ENCODE data around the gene ADAD1. TPM values are rescaled to one million over a fixed set of nuclear protein-coding genes. Genes with fewer than 3 reads are reported as not detected.

ADAD1 gene
- total RNA-seq, 1 experiment from 2014 or later: not detected

DNA sequence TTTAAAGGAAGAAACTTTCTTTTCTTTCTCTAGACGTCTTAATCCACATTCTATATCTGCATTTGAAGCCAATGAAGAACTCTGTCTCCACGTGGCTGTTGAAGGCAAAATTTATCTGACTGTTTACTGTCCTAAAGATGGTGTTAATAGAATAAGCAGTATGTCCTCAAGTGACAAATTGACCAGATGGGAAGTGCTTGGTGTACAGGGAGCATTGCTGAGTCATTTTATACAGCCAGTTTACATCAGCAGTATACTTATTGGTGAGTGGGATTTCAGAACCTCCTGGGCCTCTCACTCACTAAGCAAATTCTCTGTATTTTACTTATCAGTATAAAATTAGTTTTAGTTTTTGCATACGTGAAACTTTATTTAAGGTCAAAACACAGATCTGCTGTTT lies 33.7 kb downstream of the ADAD1 start:
- no peaks in the 10 kb centered on the region for H3K27me3 ChIP-seq (ENCODE audit: insufficient read depth, low read length)
- H3K79me1 ChIP-seq (ENCODE audit: insufficient read depth, low read depth, low read length, poor library complexity, severe bottlenecking): no peaks in the 10 kb centered on the region
- no peak overlapping the region for H4K5ac ChIP-seq (ENCODE audit: insufficient read length, low read depth, low read length)
- no peak overlapping the region for H2BK5ac ChIP-seq (ENCODE audit: insufficient read length, low read length)
- no peak for DNase-seq
- Mint-ChIP-seq H3K27me3 (ENCODE audit: low read depth) (no peaks in the 10 kb centered on the region), H3K9me3 (no peaks in the 10 kb centered on the region), H3K27ac (no peak overlapping the region; a peak in 1 of 7 replicates), H3K4me1 (peaks cover 0 to 2% of the 10 kb centered on the region in 2 experiments; a peak in 1 of 4 replicates), H3K36me3 (ENCODE audit: insufficient read depth in 1 of 3, low read depth in 3 of 3) (no peaks in the 10 kb centered on the region), H3K4me3 (no peak overlapping the region)
- H3K4ac ChIP-seq (ENCODE audit: low read depth, low read length): no peak overlapping the region
- H2BK20ac ChIP-seq (ENCODE audit: low read depth, low read length, poor library complexity, severe bottlenecking): no peak overlapping the region
- no CpG with 5 or more reads among the region's 3 CpGs for WGBS (ENCODE audit: extremely low coverage, insufficient read length, low lambda C conversion rate)
- H3K4me1 ChIP-seq (ENCODE audit: insufficient read depth, low read length): no peaks in the 10 kb centered on the region
- H3K27ac ChIP-seq (ENCODE audit: insufficient read length, low read depth, low read length): no peak overlapping the region
- H2AK5ac ChIP-seq (ENCODE audit: insufficient read length, low read length): no peak overlapping the region
- H2BK12ac ChIP-seq (ENCODE audit: insufficient read length, low read depth, low read length): no peak overlapping the region
- no peak overlapping the region for H3K23ac ChIP-seq (ENCODE audit: insufficient read length, low read depth, low read length)
- no peak overlapping the region for H3K9ac ChIP-seq (ENCODE audit: extremely low read depth, insufficient read length, low read length)
- no peak overlapping the region for H2BK120ac ChIP-seq (ENCODE audit: low read depth, low read length, poor library complexity, severe bottlenecking)
- H4K20me1 ChIP-seq (ENCODE audit: control insufficient read depth, insufficient read depth, insufficient read length): no peaks in the 10 kb centered on the region
- H3T11ph ChIP-seq (ENCODE audit: low read length): no peak overlapping the region
- no peak overlapping the region for H2BK15ac ChIP-seq (ENCODE audit: low read depth, low read length)
- H3K14ac ChIP-seq (ENCODE audit: insufficient read depth, low read length): no peak overlapping the region
- H3K9me3 ChIP-seq (ENCODE audit: control insufficient read depth, low read depth, low read length): no peaks in the 10 kb centered on the region
- no peak overlapping the region for H4K8ac ChIP-seq (replicated peaks; ENCODE audit: insufficient read length, low read depth, low read length)
- H3K23me2 ChIP-seq (ENCODE audit: insufficient read length, low read depth, low read length, poor library complexity, severe bottlenecking): no peaks in the 10 kb centered on the region
- H3K18ac ChIP-seq (ENCODE audit: insufficient read length, low read depth, low read length): no peak overlapping the region
- H2AFZ ChIP-seq (ENCODE audit: low read length): no peak overlapping the region
- H4K91ac ChIP-seq (ENCODE audit: insufficient read length, low read depth, low read length): no peak overlapping the region
- no peaks in the 10 kb centered on the region for H3K79me2 ChIP-seq (ENCODE audit: insufficient read depth, low read length)
- TF ChIP-seq, protein P1, sequence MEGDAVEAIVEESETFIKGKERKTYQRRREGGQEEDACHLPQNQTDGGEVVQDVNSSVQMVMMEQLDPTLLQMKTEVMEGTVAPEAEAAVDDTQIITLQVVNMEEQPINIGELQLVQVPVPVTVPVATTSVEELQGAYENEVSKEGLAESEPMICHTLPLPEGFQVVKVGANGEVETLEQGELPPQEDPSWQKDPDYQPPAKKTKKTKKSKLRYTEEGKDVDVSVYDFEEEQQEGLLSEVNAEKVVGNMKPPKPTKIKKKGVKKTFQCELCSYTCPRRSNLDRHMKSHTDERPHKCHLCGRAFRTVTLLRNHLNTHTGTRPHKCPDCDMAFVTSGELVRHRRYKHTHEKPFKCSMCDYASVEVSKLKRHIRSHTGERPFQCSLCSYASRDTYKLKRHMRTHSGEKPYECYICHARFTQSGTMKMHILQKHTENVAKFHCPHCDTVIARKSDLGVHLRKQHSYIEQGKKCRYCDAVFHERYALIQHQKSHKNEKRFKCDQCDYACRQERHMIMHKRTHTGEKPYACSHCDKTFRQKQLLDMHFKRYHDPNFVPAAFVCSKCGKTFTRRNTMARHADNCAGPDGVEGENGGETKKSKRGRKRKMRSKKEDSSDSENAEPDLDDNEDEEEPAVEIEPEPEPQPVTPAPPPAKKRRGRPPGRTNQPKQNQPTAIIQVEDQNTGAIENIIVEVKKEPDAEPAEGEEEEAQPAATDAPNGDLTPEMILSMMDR (conservative IDR thresholded peaks at IDR 0.05): no peak
- H3K56ac ChIP-seq (ENCODE audit: insufficient read length, low read depth, low read length): no peak overlapping the region
- H3K4me2 ChIP-seq (ENCODE audit: insufficient read depth, insufficient read length, low read length): no peak overlapping the region
